Ishikawa (cell line): ENCODE measurements around the gene MAML2.

Experiments
- CEBPB ChIP-seq: IDR thresholded peaks from 2 replicates; pipeline ENCODE4 v1.6.1; 2012
- CREB1 ChIP-seq: IDR thresholded peaks from 2 replicates; pipeline ENCODE4 v1.6.1; 2012; ENCODE audit warnings: low read depth
- EGR1 ChIP-seq: IDR thresholded peaks from 2 replicates; pipeline ENCODE4 v1.6.1; 2012
- EP300 ChIP-seq: IDR thresholded peaks from 2 replicates; pipeline ENCODE4 v1.6.1; 2012; ENCODE audit warnings: borderline replicate concordance
- FOXM1 ChIP-seq: IDR thresholded peaks from 2 replicates; pipeline ENCODE4 v1.6.1; 2012; ENCODE audit warnings: low read depth, borderline replicate concordance
- MAX ChIP-seq: IDR thresholded peaks from 2 replicates; pipeline ENCODE4 v1.6.1; 2012
- NFIC ChIP-seq: IDR thresholded peaks from 2 replicates; pipeline ENCODE4 v1.6.1; 2012
- RAD21 ChIP-seq: IDR thresholded peaks from 2 replicates; pipeline ENCODE4 v1.6.1; 2012; ENCODE audit warnings: low read depth
- REST ChIP-seq: IDR thresholded peaks from 2 replicates; pipeline ENCODE4 v1.6.1; 2012; ENCODE audit warnings: low read depth, mild to moderate bottlenecking
- TAF1 ChIP-seq: IDR thresholded peaks from 2 replicates; pipeline ENCODE4 v1.6.1; 2012; ENCODE audit warnings: low read depth, mild to moderate bottlenecking
- TCF12 ChIP-seq: IDR thresholded peaks from 2 replicates; pipeline ENCODE4 v1.6.1; 2012; ENCODE audit warnings: low read depth
- TEAD4 ChIP-seq: IDR thresholded peaks from 2 replicates; pipeline ENCODE4 v1.6.1; 2012
- USF1 ChIP-seq: IDR thresholded peaks from 2 replicates; pipeline ENCODE4 v1.6.1; 2012
- YY1 ChIP-seq: IDR thresholded peaks from 2 replicates; pipeline ENCODE4 v1.6.1; 2012; ENCODE audit warnings: low read depth
- ZBTB7A ChIP-seq: IDR thresholded peaks from 2 replicates; pipeline ENCODE4 v1.6.1; 2012; ENCODE audit warnings: low read depth

The MAML2 gene

GRCh38 chr11:96319898-96320656, 22.9 kb downstream of the MAML2 start:
- TF ChIP-seq YY1, result no peak
- no peak for TF ChIP-seq CEBPB
- no peak for TF ChIP-seq REST
- TF ChIP-seq ZBTB7A, result no peak
- no peak for TF ChIP-seq USF1
- no peak for TF ChIP-seq NFIC
- TF ChIP-seq RAD21, result no peak
- no peak for TF ChIP-seq CREB1
- no peak for TF ChIP-seq FOXM1
- TF ChIP-seq TAF1, result no peak
- no peak for TF ChIP-seq EP300
- no peak for TF ChIP-seq TEAD4
- TF ChIP-seq EGR1, result no peak
- no peak for TF ChIP-seq TCF12
- no peak for TF ChIP-seq MAX

GRCh38 chr11:96318850-96319249, 24.1 kb downstream of the MAML2 start:
- TF ChIP-seq NFIC (no peak), MAX (no peak), ZBTB7A (no peak), TCF12 (no peak), TEAD4 (no peak), CEBPB (no peak), FOXM1 (no peak), REST (no peak), EGR1 (no peak), CREB1 (no peak), YY1 (no peak)

- no peak for TF ChIP-seq EGR1
- TF ChIP-seq MAX, result no peak
- no peak for TF ChIP-seq TEAD4
- no peak for TF ChIP-seq FOXM1
- no peak for TF ChIP-seq REST
- TF ChIP-seq TCF12, result no peak
- no peak for TF ChIP-seq YY1
- no peak for TF ChIP-seq NFIC
- no peak for TF ChIP-seq USF1
- TF ChIP-seq TAF1, result no peak
- no peak for TF ChIP-seq CREB1
- TF ChIP-seq RAD21, result no peak
- TF ChIP-seq EP300, result no peak
- no peak for TF ChIP-seq CEBPB
- TF ChIP-seq ZBTB7A, result no peak
These were observed 24.6 kb downstream of the MAML2 start for GRCh38 chr11:96318399-96318798.

GRCh38 chr11:96317985-96318384, 25.0 kb downstream of the MAML2 start:
- TF ChIP-seq CREB1, result no peak
- no peak for TF ChIP-seq RAD21
- TF ChIP-seq MAX, result no peak
- no peak for TF ChIP-seq YY1
- no peak for TF ChIP-seq ZBTB7A
- no peak for TF ChIP-seq EP300
- no peak for TF ChIP-seq USF1
- no peak for TF ChIP-seq REST
- no peak for TF ChIP-seq TCF12
- TF ChIP-seq FOXM1, result no peak
- no peak for TF ChIP-seq NFIC
- no peak for TF ChIP-seq CEBPB
- no peak for TF ChIP-seq EGR1
- TF ChIP-seq TEAD4, result no peak
